ENCODE data around the gene SLC6A13. TPM values are rescaled to one million over a fixed set of nuclear protein-coding genes. Genes with fewer than 3 reads are reported as not detected.
"Not testable (repeated sequence)": the region's sequence is repeated elsewhere in the genome, so short reads cannot be mapped to it uniquely, and the experiment has no call there.

The SLC6A13 gene
- not detected for polyA plus RNA-seq (2012; ENCODE audit: missing spikeins)

- TF ChIP-seq POLR2A (IDR thresholded peaks at IDR 0.05; ENCODE audit: low read depth, low read length) (no peak), TAF1 (IDR thresholded peaks at IDR 0.05; ENCODE audit: borderline replicate concordance, low read depth, low read length) (no peak), POLR2AphosphoS5 (IDR thresholded peaks at IDR 0.05; ENCODE audit: low read depth, low read length) (no peak)
- no peak for FAIRE-seq
- DNase-seq (ENCODE audit: insufficient read length): no peak
These were observed at the start of gene SLC6A13 for GRCh38 chr12:262817-263216. SLC6A13 (minus strand) TSS chr12:262836; CDS start chr12:260052, 2,784 bp downstream.

- DNase-seq (ENCODE audit: insufficient read length) (no peak), FAIRE-seq (no peak)
- TF ChIP-seq TAF1 (IDR thresholded peaks at IDR 0.05; ENCODE audit: borderline replicate concordance, low read depth, low read length) (no peak), POLR2A (IDR thresholded peaks at IDR 0.05; ENCODE audit: low read depth, low read length) (no peak), POLR2AphosphoS5 (IDR thresholded peaks at IDR 0.05; ENCODE audit: low read depth, low read length) (no peak)
These were observed 45.9 kb upstream of the SLC6A13 start for GRCh38 chr12:308511-308910.

GRCh38 chr12:307406-307805 is 44.8 kb upstream of the SLC6A13 start:
- DNase-seq (ENCODE audit: insufficient read length) (no peak), FAIRE-seq (no peak)
- no peak for TF ChIP-seq POLR2AphosphoS5 (IDR thresholded peaks at IDR 0.05; ENCODE audit: low read depth, low read length)
- TF ChIP-seq TAF1 (IDR thresholded peaks at IDR 0.05; ENCODE audit: borderline replicate concordance, low read depth, low read length): no peak
- TF ChIP-seq POLR2A (IDR thresholded peaks at IDR 0.05; ENCODE audit: low read depth, low read length): no peak

- TF ChIP-seq TAF1 (IDR thresholded peaks at IDR 0.05; ENCODE audit: borderline replicate concordance, low read depth, low read length): no peak
- TF ChIP-seq POLR2A (IDR thresholded peaks at IDR 0.05; ENCODE audit: low read depth, low read length): no peak
- TF ChIP-seq POLR2AphosphoS5 (IDR thresholded peaks at IDR 0.05; ENCODE audit: low read depth, low read length): no peak
- no peak for DNase-seq (ENCODE audit: insufficient read length)
- no peak for FAIRE-seq
These were observed 42.2 kb upstream of the SLC6A13 start for GRCh38 chr12:304805-305204.

DNA sequence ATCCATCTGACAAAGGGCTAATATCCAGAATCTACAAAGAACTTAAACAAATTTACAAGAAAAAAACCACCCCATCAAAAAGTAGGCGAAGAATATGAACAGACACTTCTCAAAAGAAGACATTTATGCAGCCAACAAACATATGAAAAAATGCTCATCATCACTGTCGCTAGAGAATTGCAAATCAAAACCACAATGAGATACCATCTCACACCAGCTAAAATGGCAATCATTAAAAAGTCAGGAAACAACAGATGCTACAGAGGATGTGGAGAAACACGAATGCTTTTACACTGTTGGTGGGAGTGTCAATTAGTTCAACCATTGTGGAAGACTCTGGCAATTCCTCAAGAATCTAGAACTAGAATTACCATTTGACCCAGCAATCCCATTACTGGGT is 40.1 kb upstream of the SLC6A13 start:
- not testable (repeated sequence) for DNase-seq (ENCODE audit: insufficient read length); FAIRE-seq

- not testable (repeated sequence) for DNase-seq (ENCODE audit: insufficient read length); FAIRE-seq
These were observed 37.5 kb upstream of the SLC6A13 start for GRCh38 chr12:300166-300565.

GRCh38 chr12:299511-299910 is 36.9 kb upstream of the SLC6A13 start:
- not testable (repeated sequence) for FAIRE-seq; DNase-seq (ENCODE audit: insufficient read length)

DNA sequence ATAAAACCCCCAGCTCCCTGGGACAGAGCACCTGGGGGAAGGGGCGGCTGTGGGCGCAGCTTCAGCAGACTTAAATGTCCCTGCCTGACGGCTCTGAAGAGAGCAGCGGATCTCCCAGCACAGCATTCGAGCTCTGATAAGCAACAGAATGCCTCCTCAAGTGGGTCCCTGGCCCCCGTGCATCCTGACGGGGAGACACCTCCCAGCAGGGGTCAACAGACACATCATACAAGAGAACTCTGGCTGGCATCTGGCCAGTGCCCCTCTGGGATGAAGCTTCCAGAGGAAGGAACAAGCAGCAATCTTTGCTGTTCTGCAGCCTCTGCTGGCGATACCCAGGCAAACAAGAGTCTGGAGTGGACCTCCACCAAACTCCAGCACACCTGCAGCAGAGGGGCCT is 35.4 kb upstream of the SLC6A13 start:
- FAIRE-seq; DNase-seq (ENCODE audit: insufficient read length): not testable (repeated sequence)

- no peak for TF ChIP-seq POLR2AphosphoS5 (IDR thresholded peaks at IDR 0.05; ENCODE audit: low read depth, low read length)
- DNase-seq (ENCODE audit: insufficient read length) (no peak), FAIRE-seq (no peak)
These were observed 32.5 kb upstream of the SLC6A13 start for GRCh38 chr12:295132-295531.

GRCh38 chr12:293199-293598 is 30.6 kb upstream of the SLC6A13 start:
- no peak for DNase-seq (ENCODE audit: insufficient read length)
- TF ChIP-seq POLR2AphosphoS5 (IDR thresholded peaks at IDR 0.05; ENCODE audit: low read depth, low read length) (no peak), POLR2A (IDR thresholded peaks at IDR 0.05; ENCODE audit: low read depth, low read length) (no peak), TAF1 (IDR thresholded peaks at IDR 0.05; ENCODE audit: borderline replicate concordance, low read depth, low read length) (no peak)
- FAIRE-seq: no peak

- TF ChIP-seq TAF1 (IDR thresholded peaks at IDR 0.05; ENCODE audit: borderline replicate concordance, low read depth, low read length) (no peak), POLR2AphosphoS5 (IDR thresholded peaks at IDR 0.05; ENCODE audit: low read depth, low read length) (no peak), POLR2A (IDR thresholded peaks at IDR 0.05; ENCODE audit: low read depth, low read length) (no peak)
- FAIRE-seq: no peak
- DNase-seq (ENCODE audit: insufficient read length): no peak
These were observed 29.6 kb upstream of the SLC6A13 start for GRCh38 chr12:292186-292585.

DNA sequence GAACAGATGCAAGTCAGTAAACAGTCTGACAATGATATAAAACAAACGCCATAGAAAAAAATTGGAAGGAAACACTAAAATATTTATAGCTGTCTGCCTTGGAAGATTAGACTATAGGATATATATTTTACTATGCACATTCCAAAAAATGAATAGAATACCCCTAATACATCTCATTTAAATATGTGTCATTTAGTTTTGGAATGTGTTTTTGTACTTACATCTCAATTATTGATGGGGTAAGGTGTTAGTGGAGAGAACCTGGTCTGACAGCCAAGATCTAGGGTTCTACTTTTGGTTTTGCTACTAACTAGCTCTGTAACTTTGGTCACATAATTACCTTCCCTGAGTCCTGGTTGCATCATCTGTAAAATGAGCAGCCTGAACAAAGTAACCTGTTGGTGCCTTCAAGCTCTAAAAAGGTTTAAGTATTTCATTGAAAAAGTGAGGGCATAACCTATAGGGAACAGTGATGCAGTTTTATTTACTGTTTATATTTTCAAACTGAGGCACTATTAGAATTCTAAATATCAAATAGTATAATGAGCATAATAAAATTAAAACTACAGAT is 28.6 kb upstream of the SLC6A13 start:
- TF ChIP-seq POLR2A (IDR thresholded peaks at IDR 0.05; ENCODE audit: low read depth, low read length): no peak
- no peak for TF ChIP-seq POLR2AphosphoS5 (IDR thresholded peaks at IDR 0.05; ENCODE audit: low read depth, low read length)
- TF ChIP-seq TAF1 (IDR thresholded peaks at IDR 0.05; ENCODE audit: borderline replicate concordance, low read depth, low read length): no peak
- DNase-seq (ENCODE audit: insufficient read length) (no peak), FAIRE-seq (no peak)

DNA sequence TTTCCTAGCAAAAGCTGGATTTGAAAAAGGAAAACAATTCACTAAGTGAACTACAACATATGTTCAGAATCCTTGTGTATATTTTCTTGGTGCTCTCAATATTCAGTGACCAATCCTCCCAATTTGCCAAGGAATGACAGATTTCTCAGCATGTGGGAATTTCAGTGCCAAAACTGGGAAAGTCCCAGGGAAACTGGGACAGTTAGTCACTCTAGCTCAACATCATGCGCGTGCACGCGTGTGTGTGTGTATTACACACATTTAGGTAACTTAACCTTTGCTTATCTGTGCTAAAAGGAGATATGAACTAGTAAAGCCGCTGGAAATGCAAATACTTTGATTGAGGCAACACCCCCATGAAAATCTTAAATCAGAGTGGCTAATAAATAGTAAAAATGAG is 26.1 kb upstream of the SLC6A13 start:
- no peak for FAIRE-seq
- no peak for DNase-seq (ENCODE audit: insufficient read length)
- TF ChIP-seq POLR2A (IDR thresholded peaks at IDR 0.05; ENCODE audit: low read depth, low read length) (no peak), TAF1 (IDR thresholded peaks at IDR 0.05; ENCODE audit: borderline replicate concordance, low read depth, low read length) (no peak), POLR2AphosphoS5 (IDR thresholded peaks at IDR 0.05; ENCODE audit: low read depth, low read length) (no peak)

Measured in GM12892 (cell line).